Heart right ventricle (tissue), 16 donors: ENCODE measurements around the gene PCDHGA11. TPM values are rescaled to one million over a fixed set of nuclear protein-coding genes. Genes with fewer than 3 reads are reported as not detected.
A peak's percentile ranks its signal among the peaks of the same experiment; 100 is the strongest.
"Not testable (repeated sequence)": the region's sequence is repeated elsewhere in the genome, so short reads cannot be mapped to it uniquely, and the experiment has no call there.

Experiments
- ATAC-seq, 8 donors: fragments of 200-7000 bp; cut with Tn5 transposase; one replicate each; pipeline ENCODE4 v1.9.1; 2020; ENCODE audit warnings: mild to moderate bottlenecking in 8 of 8, moderate library complexity in 8 of 8, moderate number of reproducible peaks in 1 of 8
- DNase-seq, 2 donors: peaks; one replicate each; pipeline ENCODE4 v3.0.0-alpha.2; 2020
- H3K27ac ChIP-seq, 10 donors: fragments of 200-600 bp; sonication (generic) in 2 of 10; one replicate each; pipeline versions ENCODE4 v1.5.0 to v1.8.0; 2020 to 2022; ENCODE audit warnings: mild to moderate bottlenecking in 3 of 10
- H3K27me3 ChIP-seq, 7 donors: fragments of 200-600 bp; one replicate each; pipeline ENCODE4 v1.8.0; 2021 to 2022; ENCODE audit warnings: mild to moderate bottlenecking in 2 of 7
- H3K36me3 ChIP-seq, 9 donors: fragments of 200-600 bp; sonication (generic) in 1 of 9; one replicate each; pipeline versions ENCODE4 v1.5.0 to v1.8.0; 2020 to 2022; ENCODE audit warnings: mild to moderate bottlenecking in 2 of 9
- H3K4me1 ChIP-seq, 9 donors: fragments of 200-600 bp; sonication (generic) in 1 of 9; one replicate each; pipeline versions ENCODE4 v1.5.0 to v1.8.0; 2020 to 2022; ENCODE audit warnings: mild to moderate bottlenecking in 4 of 9
- H3K4me3 ChIP-seq, 10 donors: fragments of 200-600 bp; sonication (generic) in 2 of 10; one replicate each; pipeline versions ENCODE4 v1.5.0 to v1.8.0; 2020 to 2022; ENCODE audit warnings: mild to moderate bottlenecking in 7 of 10, moderate library complexity in 2 of 10
- H3K9me3 ChIP-seq, 11 donors: fragments of 200-600 bp in 10 of 11; sonication (generic) in 2 of 11; one replicate each; pipeline versions ENCODE4 v1.5.0 to v1.8.0; 2013 to 2022; ENCODE audit warnings: mild to moderate bottlenecking in 2 of 11, control low read depth in 1 of 11, moderate library complexity in 1 of 11
- WGBS, 2 donors: extraction: QIAGEN DNeasy Blood & Tissue Kit; methylation state at CpG; one replicate each; pipeline ENCODE4 v1.1.7; 2013; ENCODE audit warnings: inconsistent platforms in 1 of 2; 5-methylcytosine and 5-hydroxymethylcytosine counted together
- intact Hi-C, 10 donors: fragments of 100-400 bp; cut with DNase I; formaldehyde crosslinking; loops; one replicate each; pipeline versions ENCODE4 v1.11.1 to v1.14.2; 2022
- polyA plus RNA-seq, 2 donors: library from polyadenylated mRNA; stranded (reverse); fragments of 200-250 nt; gene quantifications; one replicate each; pipeline ENCODE4 v1.2.3, GENCODE V29; 2013
- total RNA-seq, 10 donors: library from RNA; stranded (reverse); fragmentation: NEBNext Ultra II Directional in 3 of 10; extraction: Animal tissue kit (Norgen Biotek cat#: 25700) in 3 of 10; gene quantifications; one replicate each; pipeline versions ENCODE4 v1.2.1 to v1.2.4, GENCODE V29; 2021 to 2023
- TF ChIP-seq, protein P1 (sequence below), 9 donors: fragments of 200-600 bp; sonication (generic) in 2 of 9; IDR thresholded peaks; one replicate each; pipeline versions ENCODE4 v1.5.0 to v1.8.0; 2021 to 2022; ENCODE audit warnings: antibody characterized with exemption in 9 of 9, mild to moderate bottlenecking in 5 of 9, moderate library complexity in 1 of 9
- donor health status: Arrhythmogenic right ventricular cardiomyopathy.
- donor health status: ischemic (EF 13 %, LVEDD 7.1; RV severe dilation, severe dysfunction).
- donor health status: healthy with polysubstance abuse.
- donor health status: DM: no; HTN: yes; CAD: no.
- donor health status: DM: no; HTN: no; CAD: no.
- donor health status: ischemic (EF 25% LVEDD 6.9; RV normal size, moderate dysfunction).
- donor health status: ischemic (EF 25% LVEDD 5.7; RV mildly dilated, moderate dysfunction).
- donor health status: healthy.
- donor health status: DM: yes; HTN: yes; CAD: no.
- donor health status: Ischemic cardiomyopathy.
- donor health status: ischemic (EF 35%, LVEDD 5.7; RV mildly dilated, moderate dysfunction).
- donor health status: nonischemic (EF 11% LVEDD 7.7; RV severe dilation, severe dysfunction).
- donor health status: DM: yes; HTN: yes; CAD: no.
- donor health status: PGD.
- donor health status: ischemic (EF 29% LVEDD 5.4; RV normal size, mild dysfunction).
- donor health status: nonischemic (EF 23%, LVEDD 6.1; RV moderate dilation, normal function).

The PCDHGA11 gene
- total and polyA plus RNA-seq, 12 donors: 0.74 to 8.5 (median 5.4) TPM

DNA sequence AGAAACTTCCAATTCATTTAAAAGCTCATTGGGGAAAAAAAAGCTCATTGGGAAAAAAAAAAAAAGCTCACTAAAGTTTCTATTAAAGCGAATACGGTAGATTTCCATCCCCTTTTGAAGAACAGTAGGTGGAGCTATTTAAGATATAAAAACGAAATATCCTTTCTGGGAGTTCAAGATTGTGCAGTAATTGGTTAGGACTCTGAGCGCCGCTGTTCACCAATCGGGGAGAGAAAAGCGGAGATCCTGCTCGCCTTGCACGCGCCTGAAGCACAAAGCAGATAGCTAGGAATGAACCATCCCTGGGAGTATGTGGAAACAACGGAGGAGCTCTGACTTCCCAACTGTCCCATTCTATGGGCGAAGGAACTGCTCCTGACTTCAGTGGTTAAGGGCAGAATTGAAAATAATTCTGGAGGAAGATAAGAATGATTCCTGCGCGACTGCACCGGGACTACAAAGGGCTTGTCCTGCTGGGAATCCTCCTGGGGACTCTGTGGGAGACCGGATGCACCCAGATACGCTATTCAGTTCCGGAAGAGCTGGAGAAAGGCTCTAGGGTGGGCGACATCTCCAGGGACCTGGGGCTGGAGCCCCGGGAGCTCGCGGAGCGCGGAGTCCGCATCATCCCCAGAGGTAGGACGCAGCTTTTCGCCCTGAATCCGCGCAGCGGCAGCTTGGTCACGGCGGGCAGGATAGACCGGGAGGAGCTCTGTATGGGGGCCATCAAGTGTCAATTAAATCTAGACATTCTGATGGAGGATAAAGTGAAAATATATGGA, 9.7 kb downstream of the PCDHGA11 start, which contains the start of gene PCDHGA12:
Gene PCDHGA12, plus strand, starts transcription at position 176 of the 782 bp plus-strand sequence. Its CDS starts 253 bp downstream, at position 429.
- H3K4me3 ChIP-seq: peak within 1 kb of the TSS in 9 of 10 donors; percentile 24 to 52 (median 40)
- peaks cover 0 to 22% (median 0%) of the 10 kb centered on the region in 9 donors for H3K4me1 ChIP-seq
- DNase-seq (peak in 1 of 2 donors; percentile 69), ATAC-seq (peak; percentile 69 to 92 (median 90))
- peaks cover 0 to 78% (median 0%) of the 10 kb centered on the region in 7 donors for H3K27me3 ChIP-seq
- intact Hi-C loops: loop anchor here in 6 of 10 donors (2.0 to 5.0 kb wide), 4 partner anchors 92 to 130 kb away; no protein-coding TSS in a partner anchor
- peak within 1 kb of the TSS in 7 of 10 donors; percentile 5 to 52 (median 31) for H3K27ac ChIP-seq
- peaks cover 0 to 49% (median 0%) of the 10 kb centered on the region in 9 donors for H3K36me3 ChIP-seq
- TF ChIP-seq, protein P1, sequence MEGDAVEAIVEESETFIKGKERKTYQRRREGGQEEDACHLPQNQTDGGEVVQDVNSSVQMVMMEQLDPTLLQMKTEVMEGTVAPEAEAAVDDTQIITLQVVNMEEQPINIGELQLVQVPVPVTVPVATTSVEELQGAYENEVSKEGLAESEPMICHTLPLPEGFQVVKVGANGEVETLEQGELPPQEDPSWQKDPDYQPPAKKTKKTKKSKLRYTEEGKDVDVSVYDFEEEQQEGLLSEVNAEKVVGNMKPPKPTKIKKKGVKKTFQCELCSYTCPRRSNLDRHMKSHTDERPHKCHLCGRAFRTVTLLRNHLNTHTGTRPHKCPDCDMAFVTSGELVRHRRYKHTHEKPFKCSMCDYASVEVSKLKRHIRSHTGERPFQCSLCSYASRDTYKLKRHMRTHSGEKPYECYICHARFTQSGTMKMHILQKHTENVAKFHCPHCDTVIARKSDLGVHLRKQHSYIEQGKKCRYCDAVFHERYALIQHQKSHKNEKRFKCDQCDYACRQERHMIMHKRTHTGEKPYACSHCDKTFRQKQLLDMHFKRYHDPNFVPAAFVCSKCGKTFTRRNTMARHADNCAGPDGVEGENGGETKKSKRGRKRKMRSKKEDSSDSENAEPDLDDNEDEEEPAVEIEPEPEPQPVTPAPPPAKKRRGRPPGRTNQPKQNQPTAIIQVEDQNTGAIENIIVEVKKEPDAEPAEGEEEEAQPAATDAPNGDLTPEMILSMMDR (IDR thresholded peaks at IDR 0.05): peak; percentile 6 to 69 (median 60)
- 22 to 32% methylated on average over 33 of the region's 33 CpGs for WGBS, 2 donors
- H3K9me3 ChIP-seq: peaks cover 0 to 100% (median 79%) of the 10 kb centered on the region in 11 donors

DNA sequence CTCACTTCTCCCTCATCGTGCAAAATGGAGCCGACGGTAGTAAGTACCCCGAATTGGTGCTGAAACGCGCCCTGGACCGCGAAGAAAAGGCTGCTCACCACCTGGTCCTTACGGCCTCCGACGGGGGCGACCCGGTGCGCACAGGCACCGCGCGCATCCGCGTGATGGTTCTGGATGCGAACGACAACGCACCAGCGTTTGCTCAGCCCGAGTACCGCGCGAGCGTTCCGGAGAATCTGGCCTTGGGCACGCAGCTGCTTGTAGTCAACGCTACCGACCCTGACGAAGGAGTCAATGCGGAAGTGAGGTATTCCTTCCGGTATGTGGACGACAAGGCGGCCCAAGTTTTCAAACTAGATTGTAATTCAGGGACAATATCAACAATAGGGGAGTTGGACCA, 10.4 kb downstream of the PCDHGA11 start:
- peaks cover 0 to 100% (median 79%) of the 10 kb centered on the region in 11 donors for H3K9me3 ChIP-seq
- DNase-seq (no peak), ATAC-seq (peak in 6 of 8 donors; percentile 11 to 58 (median 36))
- peaks cover 0 to 45% (median 0%) of the 10 kb centered on the region in 9 donors for H3K36me3 ChIP-seq
- H3K27ac ChIP-seq: peak overlapping the region in 2 of 10 donors; percentile 5 to 52
- 21 to 28% methylated on average over 37 of the region's 37 CpGs for WGBS, 2 donors
- intact Hi-C loops: loop anchor here in 6 of 10 donors (2.0 to 5.0 kb wide), 4 partner anchors 91 to 130 kb away; no protein-coding TSS in a partner anchor
- peak overlapping the region in 9 of 10 donors; percentile 24 to 52 (median 40) for H3K4me3 ChIP-seq
- TF ChIP-seq, protein P1 (IDR thresholded peaks at IDR 0.05): no peak
- peaks cover 0 to 22% (median 0%) of the 10 kb centered on the region in 9 donors for H3K4me1 ChIP-seq
- H3K27me3 ChIP-seq: peaks cover 0 to 71% (median 0%) of the 10 kb centered on the region in 7 donors

GRCh38 chr5:141432308-141432707, 11.5 kb downstream of the PCDHGA11 start:
- H3K27ac ChIP-seq, H3K4me3 ChIP-seq, ATAC-seq, DNase-seq: not testable (repeated sequence)
- Histone ChIP-seq H3K36me3 (peaks cover 0 to 45% (median 0%) of the 10 kb centered on the region in 9 donors), H3K9me3 (peaks cover 0 to 100% (median 70%) of the 10 kb centered on the region in 11 donors), H3K27me3 (peaks cover 0 to 61% (median 0%) of the 10 kb centered on the region in 7 donors), H3K4me1 (peaks cover 0 to 22% (median 0%) of the 10 kb centered on the region in 9 donors)
- intact Hi-C loops: loop anchor here in 4 of 10 donors (5.0 kb wide), 2 partner anchors 90 to 95 kb away; no protein-coding TSS in a partner anchor
- WGBS, 2 donors: 40 to 42% methylated on average over 38 of the region's 38 CpGs

DNA sequence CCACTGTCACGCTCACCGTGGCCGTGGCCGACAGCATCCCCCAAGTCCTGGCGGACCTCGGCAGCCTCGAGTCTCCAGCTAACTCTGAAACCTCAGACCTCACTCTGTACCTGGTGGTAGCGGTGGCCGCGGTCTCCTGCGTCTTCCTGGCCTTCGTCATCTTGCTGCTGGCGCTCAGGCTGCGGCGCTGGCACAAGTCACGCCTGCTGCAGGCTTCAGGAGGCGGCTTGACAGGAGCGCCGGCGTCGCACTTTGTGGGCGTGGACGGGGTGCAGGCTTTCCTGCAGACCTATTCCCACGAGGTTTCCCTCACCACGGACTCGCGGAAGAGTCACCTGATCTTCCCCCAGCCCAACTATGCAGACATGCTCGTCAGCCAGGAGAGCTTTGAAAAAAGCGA, 11.9 kb downstream of the PCDHGA11 start:
- peaks cover 0 to 45% (median 0%) of the 10 kb centered on the region in 9 donors for H3K36me3 ChIP-seq
- intact Hi-C loops: loop anchor here in 4 of 10 donors (5.0 kb wide), 2 partner anchors 90 to 95 kb away; no protein-coding TSS in a partner anchor
- H3K27ac ChIP-seq, DNase-seq, H3K4me3 ChIP-seq, ATAC-seq: not testable (repeated sequence)
- peaks cover 0 to 100% (median 70%) of the 10 kb centered on the region in 11 donors for H3K9me3 ChIP-seq
- peaks cover 0 to 22% (median 0%) of the 10 kb centered on the region in 9 donors for H3K4me1 ChIP-seq
- H3K27me3 ChIP-seq: peaks cover 0 to 57% (median 0%) of the 10 kb centered on the region in 7 donors
- 46% methylated on average over 28 to 29 of the region's 29 CpGs for WGBS, 2 donors

GRCh38 chr5:141434006-141434405, 13.2 kb downstream of the PCDHGA11 start:
- no peak overlapping the region for H3K27ac ChIP-seq
- TF ChIP-seq, protein P1 (IDR thresholded peaks at IDR 0.05): no peak
- 83 to 84% methylated on average over 2 of the region's 2 CpGs for WGBS, 2 donors
- no peak overlapping the region for H3K4me3 ChIP-seq
- peaks cover 0 to 44% (median 0%) of the 10 kb centered on the region in 7 donors for H3K27me3 ChIP-seq
- H3K36me3 ChIP-seq: peaks cover 0 to 43% (median 0%) of the 10 kb centered on the region in 9 donors
- intact Hi-C loops: loop anchor here in 4 of 10 donors (5.0 kb wide), 2 partner anchors 88 to 93 kb away; no protein-coding TSS in a partner anchor
- DNase-seq (no peak), ATAC-seq (no peak)
- peaks cover 0 to 98% (median 59%) of the 10 kb centered on the region in 11 donors for H3K9me3 ChIP-seq
- peaks cover 0 to 22% (median 0%) of the 10 kb centered on the region in 9 donors for H3K4me1 ChIP-seq
